ENCODE results near the gene FGGY.

- TF ChIP-seq POLR2A (IDR thresholded peaks at IDR 0.05) (no peak), CTCF (IDR thresholded peaks at IDR 0.05) (no peak)
These were observed 301.2 kb downstream of the FGGY start for GRCh38 chr1:59598120-59598440.
